ENCODE data around the gene OR5K3.
"Not testable (repeated sequence)": the region's sequence is repeated elsewhere in the genome, so short reads cannot be mapped to it uniquely, and the experiment has no call there.

OR5K3 gene

GRCh38 chr3:98390366-98390765 lies at the start of gene OR5K3:
Gene OR5K3, plus strand, starts transcription at chr3:98390666. Its CDS starts 0 bp downstream, at chr3:98390666.
- DNase-seq (ENCODE audit: low spot score) = no peak

DNA sequence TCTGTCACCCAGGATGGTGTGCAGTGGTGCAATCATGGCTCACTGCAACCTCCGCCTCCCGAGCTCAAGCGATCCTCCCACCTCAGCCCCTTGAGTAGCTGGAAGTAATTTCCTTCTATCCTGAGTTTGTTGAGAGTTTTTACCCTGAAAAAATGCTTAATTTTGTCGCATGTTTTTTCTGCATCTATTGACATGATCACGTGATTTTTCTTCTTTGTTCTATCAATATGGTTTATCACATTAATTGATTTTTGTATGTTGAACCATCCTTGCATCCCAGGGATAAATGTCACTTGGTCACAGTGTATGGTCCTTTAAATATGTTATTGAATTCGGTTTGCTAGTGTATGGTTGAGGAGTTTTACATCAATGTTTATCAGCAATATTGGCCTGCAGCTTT lies 48.7 kb upstream of the OR5K3 start:
- no peak for DNase-seq (ENCODE audit: low spot score)

DNA sequence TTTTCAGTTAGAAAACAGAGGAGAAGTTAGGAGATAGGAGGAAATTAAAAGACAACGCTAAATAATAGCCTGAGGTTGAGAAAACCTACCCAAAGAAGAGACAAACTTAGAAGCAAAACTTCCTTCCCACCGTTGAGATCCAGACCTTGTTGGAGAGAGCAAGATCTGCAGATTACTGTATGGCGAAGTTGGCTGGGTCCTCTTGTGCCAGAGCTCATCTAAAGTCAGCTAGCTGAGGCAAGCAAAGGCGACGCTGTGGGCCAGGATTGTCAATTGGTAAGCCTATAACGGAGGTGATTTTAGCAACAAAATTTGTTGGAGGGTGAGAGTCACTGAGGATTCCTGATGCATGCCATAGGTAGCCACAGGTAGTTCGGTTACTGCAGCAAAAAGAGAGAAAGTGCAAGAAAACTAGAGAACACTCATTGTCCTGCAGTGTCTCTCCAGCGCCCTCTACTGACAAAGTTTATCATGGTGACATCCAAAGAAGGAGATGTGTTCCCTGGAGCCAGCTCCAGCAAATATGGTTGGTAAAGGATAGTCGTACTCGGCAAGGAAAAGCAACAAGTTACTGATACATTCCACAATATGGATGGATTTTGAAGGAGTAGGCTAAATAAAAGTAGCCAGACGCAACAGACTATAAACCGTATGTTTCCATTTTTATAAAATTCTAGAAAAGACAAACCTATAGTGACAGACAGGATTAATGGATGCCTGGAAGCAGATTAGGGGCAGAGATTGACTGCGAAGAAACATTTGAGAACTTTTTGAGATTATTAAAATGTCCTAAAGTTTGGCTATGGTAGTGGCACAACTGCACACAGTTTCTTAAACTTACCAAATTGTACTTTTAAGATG lies 46.6 kb upstream of the OR5K3 start:
- peak; percentile 22 for DNase-seq (ENCODE audit: low spot score)

DNA sequence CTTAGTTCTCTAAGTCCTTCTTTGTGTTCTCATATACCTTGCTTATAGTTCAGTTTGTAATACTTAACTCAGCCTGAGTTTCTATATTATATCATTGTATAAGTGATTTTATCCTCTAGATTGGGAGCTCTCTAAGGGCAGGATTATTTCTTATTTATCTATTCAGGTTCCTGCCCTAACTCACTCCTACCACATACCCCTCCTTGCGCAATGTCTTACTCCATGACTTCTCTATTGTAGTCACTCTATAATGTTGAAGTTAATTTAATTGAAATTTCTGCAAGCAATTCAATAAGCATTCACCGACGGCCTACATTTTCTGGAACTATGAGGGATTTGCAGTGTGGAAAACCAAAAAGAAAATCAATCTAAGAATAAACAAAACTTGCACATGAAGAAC lies 40.4 kb upstream of the OR5K3 start:
- DNase-seq (ENCODE audit: low spot score) = no peak

- no peak for DNase-seq (ENCODE audit: low spot score)
Measured at GRCh38 chr3:98353554-98353953, 36.9 kb upstream of the OR5K3 start, which contains the start of gene OR5K4. Gene OR5K4, plus strand, starts transcription at chr3:98353854. Its CDS starts 0 bp downstream, at chr3:98353854.

DNA sequence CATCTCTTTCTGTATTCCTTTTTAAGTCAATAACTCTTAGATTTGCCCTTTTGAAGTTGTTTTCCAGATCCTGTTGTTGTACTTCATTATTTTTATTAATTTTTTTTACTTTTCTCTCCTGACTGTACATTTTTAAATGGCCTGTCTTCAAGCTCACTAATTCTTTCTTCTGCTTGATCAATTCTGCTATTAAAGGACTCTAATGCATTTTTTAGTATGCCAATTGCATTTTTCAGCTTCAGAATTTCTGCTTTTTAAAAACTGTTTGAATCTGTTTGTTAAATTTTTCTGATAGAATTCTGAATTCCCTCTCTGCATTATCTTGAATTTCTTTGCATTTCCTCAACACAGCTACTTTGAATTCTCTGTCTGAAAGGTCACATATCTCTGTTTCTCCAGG lies 31.2 kb upstream of the OR5K3 start:
- DNase-seq (ENCODE audit: low spot score) = no peak

DNA sequence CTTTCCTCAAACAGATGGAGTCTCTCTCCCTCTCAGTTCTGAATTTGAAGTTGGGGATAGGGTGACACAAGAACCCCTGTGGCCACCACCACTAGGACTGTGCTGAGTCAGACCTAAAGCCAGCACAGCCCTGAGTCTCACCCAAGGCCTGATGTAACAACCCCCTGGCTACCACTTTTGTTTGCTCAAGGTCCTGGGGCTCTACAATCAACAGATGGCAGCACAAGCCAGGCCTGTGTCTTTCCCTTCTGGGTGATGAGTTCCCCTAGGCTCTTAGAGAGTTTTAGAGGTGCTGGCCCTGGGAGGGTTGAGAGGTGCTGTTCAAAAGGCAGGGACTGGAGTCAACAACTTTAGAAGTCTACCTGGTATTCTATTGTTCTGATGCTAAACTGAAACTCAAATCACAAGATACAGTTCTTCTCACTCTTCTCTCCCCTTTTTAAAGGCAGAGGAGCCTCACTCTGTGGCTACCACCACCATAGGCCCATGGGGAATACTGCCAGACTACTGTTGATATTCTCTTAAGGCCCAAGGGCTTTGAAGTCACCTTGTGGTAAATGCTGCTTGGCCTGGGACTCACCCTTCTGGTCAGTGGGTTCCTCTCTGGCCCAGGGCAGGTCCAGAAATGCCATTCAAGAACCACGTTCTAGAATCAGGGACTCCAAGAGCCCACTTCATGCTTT lies 30.3 kb upstream of the OR5K3 start:
- no peak for DNase-seq (ENCODE audit: low spot score)

GRCh38 chr3:98360681-98361080 lies 29.8 kb upstream of the OR5K3 start:
- no peak for DNase-seq (ENCODE audit: low spot score)

DNA sequence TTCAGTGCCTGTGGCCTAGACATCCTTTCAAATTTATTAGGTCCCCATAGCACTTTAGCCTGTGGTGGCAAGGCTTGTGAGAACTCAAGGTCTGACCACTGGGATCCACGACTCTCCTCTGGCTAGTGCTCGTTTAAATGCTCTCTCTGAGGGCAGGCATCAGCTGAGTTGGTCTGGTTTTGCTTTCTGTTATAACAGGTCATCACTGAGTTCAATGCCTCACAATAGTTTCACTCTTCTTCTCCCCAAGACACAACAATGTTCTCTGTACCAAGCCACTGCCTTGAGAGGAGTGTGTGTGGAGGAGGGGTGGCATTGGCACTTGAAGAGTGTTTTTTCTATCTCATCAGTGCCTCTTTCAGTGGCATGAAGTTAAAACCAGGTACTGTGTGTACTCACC lies 29.2 kb upstream of the OR5K3 start:
- no peak for DNase-seq (ENCODE audit: low spot score)

DNA sequence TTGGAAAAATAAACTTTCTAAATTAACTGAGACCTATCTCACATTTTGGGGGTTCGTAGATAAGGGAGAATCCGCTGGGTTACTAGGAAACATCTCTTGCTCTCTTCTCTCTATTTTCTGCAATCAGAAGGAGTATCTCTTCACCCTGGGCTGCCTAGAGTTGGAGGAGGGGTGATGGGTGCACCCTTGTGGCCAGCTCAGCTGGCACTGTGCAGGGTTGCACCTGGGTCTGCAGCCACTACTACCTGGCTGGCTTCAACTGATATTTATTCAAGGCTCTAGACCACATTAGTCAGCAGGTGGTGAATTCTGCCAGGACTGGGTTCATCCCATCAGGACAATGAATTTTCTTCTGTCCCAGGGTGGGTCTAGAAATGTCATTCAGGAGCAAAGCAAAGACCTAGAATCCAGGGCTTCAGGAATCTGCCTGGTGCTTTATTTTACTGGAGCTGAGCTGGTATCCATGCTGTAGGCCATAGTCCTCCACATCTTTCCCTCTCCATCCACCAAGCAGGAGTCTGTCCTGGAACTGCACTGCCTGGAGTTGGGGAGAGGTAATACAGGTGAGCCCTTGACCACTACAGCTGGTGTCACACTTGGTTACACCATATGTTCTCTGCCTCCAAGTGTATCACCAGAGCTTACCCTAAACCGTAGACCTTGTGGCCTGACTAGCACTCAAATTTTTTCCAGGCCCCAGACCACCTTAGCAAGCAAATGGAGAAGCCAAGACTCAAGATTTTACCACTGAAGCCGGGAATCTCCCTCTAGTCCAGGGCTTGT lies 22.8 kb upstream of the OR5K3 start:
- no peak for DNase-seq (ENCODE audit: low spot score)

- DNase-seq (ENCODE audit: low spot score) = no peak
Measured at GRCh38 chr3:98371186-98371585, 19.3 kb upstream of the OR5K3 start.

GRCh38 chr3:98371853-98372252 lies 18.6 kb upstream of the OR5K3 start:
- no peak for DNase-seq (ENCODE audit: low spot score)

- no peak for DNase-seq (ENCODE audit: low spot score)
Measured at GRCh38 chr3:98372445-98372844, 18.0 kb upstream of the OR5K3 start.

- no peak for DNase-seq (ENCODE audit: low spot score)
Measured at GRCh38 chr3:98376631-98377030, 13.8 kb upstream of the OR5K3 start.

DNA sequence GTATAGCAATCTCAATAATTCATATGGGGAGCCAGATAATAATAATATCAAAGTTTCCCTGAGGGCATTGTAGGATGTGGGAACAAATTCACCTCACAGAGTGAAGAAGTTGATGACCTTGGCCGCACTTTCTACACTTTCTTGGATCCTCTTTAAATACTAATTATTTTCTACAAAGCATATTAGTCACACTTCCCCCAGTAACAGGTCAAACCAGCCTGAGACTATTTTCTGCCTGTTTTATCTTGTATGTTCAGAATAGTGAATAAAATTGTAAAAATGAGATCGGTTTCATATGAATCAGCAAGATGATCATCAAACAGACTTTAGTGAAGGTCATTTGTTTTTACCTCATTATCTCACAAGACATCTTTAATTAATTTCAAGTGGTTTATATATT lies 2.3 kb upstream of the OR5K3 start:
- DNase-seq (ENCODE audit: low spot score) = no peak

- no peak for DNase-seq (ENCODE audit: low spot score)
Measured at GRCh38 chr3:98395101-98395500, 4.6 kb downstream of the OR5K3 start.

DNA sequence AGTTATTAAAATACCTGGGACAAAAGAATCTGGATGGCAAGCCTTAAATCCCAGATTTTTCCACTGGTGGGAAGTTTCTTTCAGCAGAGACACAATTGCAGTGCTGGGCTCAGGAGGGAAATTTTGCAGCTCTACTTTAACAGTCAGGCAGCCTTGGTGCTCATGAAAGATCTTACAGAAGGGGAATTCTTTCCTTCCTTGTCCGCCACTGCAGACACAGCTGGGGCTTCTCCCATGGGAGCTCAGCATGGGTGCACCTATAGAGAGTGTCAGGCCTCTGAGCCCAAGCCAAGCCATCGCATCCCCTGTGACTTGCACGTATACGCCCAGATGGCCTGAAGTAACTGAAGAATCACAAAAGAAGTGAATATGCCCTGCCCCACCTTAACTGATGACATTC lies 6.0 kb downstream of the OR5K3 start:
- not testable (repeated sequence) for DNase-seq (ENCODE audit: low spot score)

GRCh38 chr3:98398513-98398912 lies 8.0 kb downstream of the OR5K3 start:
- no peak for DNase-seq (ENCODE audit: low spot score)

- DNase-seq (ENCODE audit: low spot score) = no peak
Measured at GRCh38 chr3:98402507-98402906, 12.0 kb downstream of the OR5K3 start.

DNA sequence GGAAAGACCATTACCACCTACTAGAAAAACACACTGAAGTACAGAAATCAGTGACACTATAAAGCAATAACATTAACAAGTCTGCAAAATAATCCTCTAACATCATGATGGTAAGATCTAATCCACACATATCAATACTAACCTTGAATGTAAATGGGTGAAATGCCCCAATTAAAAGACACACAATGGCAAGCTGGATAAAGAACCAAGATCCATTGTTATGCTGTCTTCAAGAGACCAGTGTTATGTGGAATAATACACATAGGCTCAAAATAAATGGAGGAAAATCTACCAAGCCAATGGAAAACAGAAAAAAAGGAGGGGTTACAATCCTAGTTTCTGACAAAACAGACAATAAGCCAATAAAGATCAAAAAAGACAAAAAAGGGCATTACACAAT lies 13.5 kb downstream of the OR5K3 start:
- DNase-seq (ENCODE audit: low spot score) = no peak

GRCh38 chr3:98406034-98406433 lies 15.6 kb downstream of the OR5K3 start:
- no peak for DNase-seq (ENCODE audit: low spot score)

DNA sequence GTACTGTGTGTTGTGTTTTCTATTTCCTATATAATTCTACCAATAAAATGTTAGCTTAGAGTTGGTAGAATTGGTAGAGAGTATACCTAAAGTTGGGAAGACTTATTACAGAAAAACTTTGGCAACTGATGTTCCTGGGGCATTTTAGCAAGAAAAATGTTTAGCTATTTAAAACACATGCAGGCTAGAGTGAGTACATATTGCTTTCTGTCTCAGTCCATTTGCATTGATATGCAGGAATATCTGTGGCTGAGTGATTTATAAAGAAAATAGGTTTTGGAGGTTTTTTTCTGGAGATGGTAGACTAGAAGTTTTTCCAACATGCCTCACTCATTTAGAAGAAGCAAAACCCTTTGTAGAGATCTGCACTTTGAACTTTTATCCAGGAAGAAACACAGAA lies 42.1 kb downstream of the OR5K3 start:
- DNase-seq (ENCODE audit: low spot score) = no peak

DNA sequence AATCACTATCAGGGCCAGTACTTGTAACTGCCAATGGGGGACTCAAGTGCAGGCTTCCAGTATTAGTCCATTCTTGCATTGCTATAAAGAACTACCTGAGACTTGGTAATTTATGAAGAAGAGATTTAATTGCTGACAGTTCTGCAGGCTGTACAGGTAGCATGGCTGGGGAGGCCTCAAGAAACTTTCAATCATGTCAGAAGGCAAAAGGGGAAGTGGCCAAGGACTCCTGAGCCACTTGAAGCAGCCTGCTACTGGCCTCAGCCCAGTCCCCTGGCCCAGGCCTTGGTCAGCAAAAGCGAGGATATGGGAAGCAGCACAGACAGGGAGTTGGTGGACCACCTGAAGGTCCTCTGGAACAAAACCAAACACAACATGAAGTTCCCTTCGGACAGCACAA lies 43.3 kb downstream of the OR5K3 start:
- no peak for DNase-seq (ENCODE audit: low spot score)

Data from AG08396 (cell line).